Measurements from ENCODE around the gene NCKAP5. TPM values are rescaled to one million over a fixed set of nuclear protein-coding genes. Genes with fewer than 3 reads are reported as not detected.

NCKAP5 gene
- polyA plus RNA-seq, 3 donors = not detected

GRCh38 chr2:133557614-133558013, 10.6 kb downstream of the NCKAP5 start:
- Mint-ChIP-seq H3K36me3 (no peaks in the 10 kb centered on the region), H3K9me3 (no peaks in the 10 kb centered on the region), H3K4me3 (no peak overlapping the region), H3K27ac (no peak overlapping the region), H3K27me3 (ENCODE audit: low read depth in 3 of 3) (no peaks in the 10 kb centered on the region), H3K4me1 (no peaks in the 10 kb centered on the region)
- no peak for TF ChIP-seq CTCF (IDR thresholded peaks at IDR 0.05)
- Histone ChIP-seq H3K9ac (ENCODE audit: insufficient read depth, low read length, poor library complexity, severe bottlenecking) (no peak overlapping the region), H3K36me3 (replicated peaks in 1 of 2; ENCODE audit: control insufficient read depth in 1 of 2, insufficient read depth in 2 of 2, low read length in 2 of 2) (no peaks in the 10 kb centered on the region), H3K27ac (ENCODE audit: low read depth in 1 of 2, low read length in 2 of 2) (no peak overlapping the region), H3K4me2 (replicated peaks; ENCODE audit: extremely low read depth, low read length, poor library complexity, severe bottlenecking) (no peak overlapping the region), H3K4me3 (replicated peaks in 1 of 3; ENCODE audit: low read depth in 2 of 3, low read length in 3 of 3) (no peak overlapping the region), H3K9me3 (replicated peaks in 1 of 2; ENCODE audit: control insufficient read depth in 1 of 2, insufficient read depth in 1 of 2, low read length in 2 of 2) (no peaks in the 10 kb centered on the region), H3K79me2 (ENCODE audit: insufficient read depth, low read length) (no peaks in the 10 kb centered on the region), H4K20me1 (ENCODE audit: insufficient read depth, low read length) (no peaks in the 10 kb centered on the region), H3K27me3 (ENCODE audit: control insufficient read depth in 2 of 2, insufficient read depth in 2 of 2, low read length in 2 of 2) (no peaks in the 10 kb centered on the region), H3K4me1 (ENCODE audit: control insufficient read depth in 1 of 2, insufficient read depth in 2 of 2, low read length in 2 of 2) (no peaks in the 10 kb centered on the region), H2AFZ (ENCODE audit: insufficient read depth, low read depth, low read length, poor library complexity, severe bottlenecking) (no peak overlapping the region)
- no peak for DNase-seq
- 68% methylated on average over 2 of the region's 3 CpGs for WGBS (ENCODE audit: insufficient coverage)
- intact Hi-C loops (cut with micrococcal nuclease) = no loop called here

DNA sequence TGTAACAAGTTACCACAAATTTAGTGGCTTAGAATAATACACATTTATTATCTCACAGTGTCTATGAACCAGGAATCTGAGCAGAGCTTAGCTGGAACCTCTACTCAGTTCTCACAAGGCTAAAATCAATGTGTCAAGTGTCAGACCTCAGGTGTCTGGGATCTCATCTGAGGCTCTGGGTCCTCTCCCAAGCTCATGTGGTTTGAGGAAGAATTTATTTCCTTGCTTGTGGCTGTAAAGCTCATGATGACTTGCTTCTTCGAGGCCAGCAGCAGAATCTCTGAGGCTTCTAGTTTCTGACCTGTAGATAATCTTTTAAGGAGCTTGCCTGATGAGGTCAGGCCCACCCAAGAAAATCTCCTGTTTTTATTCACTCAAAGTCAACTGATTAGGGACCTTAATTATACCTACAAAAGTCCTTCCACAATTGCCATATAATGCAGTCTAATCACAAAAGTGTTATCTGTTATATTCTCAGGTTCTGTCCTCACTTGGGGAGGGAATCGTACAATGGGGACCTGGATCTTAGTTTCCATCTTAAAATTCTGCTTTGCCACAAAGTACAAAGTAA, 14.3 kb downstream of the NCKAP5 start:
- Histone ChIP-seq H3K9ac (ENCODE audit: insufficient read depth, low read length, poor library complexity, severe bottlenecking) (no peak overlapping the region), H3K4me2 (replicated peaks; ENCODE audit: extremely low read depth, low read length, poor library complexity, severe bottlenecking) (no peak overlapping the region), H3K27ac (ENCODE audit: low read depth in 1 of 2, low read length in 2 of 2) (no peak overlapping the region), H2AFZ (ENCODE audit: insufficient read depth, low read depth, low read length, poor library complexity, severe bottlenecking) (no peak overlapping the region), H3K4me1 (ENCODE audit: control insufficient read depth in 1 of 2, insufficient read depth in 2 of 2, low read length in 2 of 2) (no peaks in the 10 kb centered on the region), H4K20me1 (ENCODE audit: insufficient read depth, low read length) (no peaks in the 10 kb centered on the region), H3K9me3 (replicated peaks in 1 of 2; ENCODE audit: control insufficient read depth in 1 of 2, insufficient read depth in 1 of 2, low read length in 2 of 2) (no peaks in the 10 kb centered on the region), H3K27me3 (ENCODE audit: control insufficient read depth in 2 of 2, insufficient read depth in 2 of 2, low read length in 2 of 2) (no peaks in the 10 kb centered on the region), H3K36me3 (replicated peaks in 1 of 2; ENCODE audit: control insufficient read depth in 1 of 2, insufficient read depth in 2 of 2, low read length in 2 of 2) (no peaks in the 10 kb centered on the region), H3K4me3 (replicated peaks in 1 of 3; ENCODE audit: low read depth in 2 of 3, low read length in 3 of 3) (no peak overlapping the region), H3K79me2 (ENCODE audit: insufficient read depth, low read length) (no peaks in the 10 kb centered on the region)
- Mint-ChIP-seq H3K4me3 (no peak overlapping the region), H3K27ac (no peak overlapping the region), H3K9me3 (no peaks in the 10 kb centered on the region), H3K4me1 (no peaks in the 10 kb centered on the region), H3K36me3 (no peaks in the 10 kb centered on the region), H3K27me3 (ENCODE audit: low read depth in 3 of 3) (no peaks in the 10 kb centered on the region)
- intact Hi-C loops (cut with micrococcal nuclease) = no loop called here
- no peak for DNase-seq
- no CpG with 5 or more reads among the region's 2 CpGs for WGBS (ENCODE audit: insufficient coverage)
- TF ChIP-seq CTCF (IDR thresholded peaks at IDR 0.05) = no peak
